ENCODE measurements around the gene ELF2. TPM values are rescaled to one million over a fixed set of nuclear protein-coding genes. Genes with fewer than 3 reads are reported as not detected.
"Not testable (repeated sequence)": the region's sequence is repeated elsewhere in the genome, so short reads cannot be mapped to it uniquely, and the experiment has no call there.

Gene ELF2
- total RNA-seq, 4 donors from 2014 or later: 58.1 to 76.6 (median 65.0) TPM

DNA sequence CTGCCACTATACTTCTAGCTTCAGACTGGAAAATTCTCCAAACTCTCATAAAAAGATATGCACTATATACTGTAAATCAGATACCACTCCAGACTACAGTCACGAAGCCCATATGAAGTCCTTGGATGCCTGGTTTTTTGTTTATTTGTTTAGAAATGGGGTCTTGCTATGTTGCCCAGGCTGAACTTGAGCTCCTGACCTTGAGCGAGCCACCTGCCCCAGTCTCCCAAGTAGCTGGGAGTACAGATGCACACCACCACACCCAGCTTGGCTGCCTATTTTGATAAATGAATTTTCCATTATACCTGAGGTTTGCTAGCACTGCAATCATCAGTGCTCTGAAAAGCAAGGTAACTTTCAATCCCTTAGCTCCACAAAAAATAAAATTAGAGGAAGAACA is 53.1 kb downstream of the ELF2 start:
- intact Hi-C loops (cut with DNase I): no loop called here
- H3K4me3 ChIP-seq (replicated peaks in 1 of 3): no peak overlapping the region
- no peak for DNase-seq
- no peak for TF ChIP-seq POLR2A (IDR thresholded peaks at IDR 0.05)
- TF ChIP-seq, protein P1, sequence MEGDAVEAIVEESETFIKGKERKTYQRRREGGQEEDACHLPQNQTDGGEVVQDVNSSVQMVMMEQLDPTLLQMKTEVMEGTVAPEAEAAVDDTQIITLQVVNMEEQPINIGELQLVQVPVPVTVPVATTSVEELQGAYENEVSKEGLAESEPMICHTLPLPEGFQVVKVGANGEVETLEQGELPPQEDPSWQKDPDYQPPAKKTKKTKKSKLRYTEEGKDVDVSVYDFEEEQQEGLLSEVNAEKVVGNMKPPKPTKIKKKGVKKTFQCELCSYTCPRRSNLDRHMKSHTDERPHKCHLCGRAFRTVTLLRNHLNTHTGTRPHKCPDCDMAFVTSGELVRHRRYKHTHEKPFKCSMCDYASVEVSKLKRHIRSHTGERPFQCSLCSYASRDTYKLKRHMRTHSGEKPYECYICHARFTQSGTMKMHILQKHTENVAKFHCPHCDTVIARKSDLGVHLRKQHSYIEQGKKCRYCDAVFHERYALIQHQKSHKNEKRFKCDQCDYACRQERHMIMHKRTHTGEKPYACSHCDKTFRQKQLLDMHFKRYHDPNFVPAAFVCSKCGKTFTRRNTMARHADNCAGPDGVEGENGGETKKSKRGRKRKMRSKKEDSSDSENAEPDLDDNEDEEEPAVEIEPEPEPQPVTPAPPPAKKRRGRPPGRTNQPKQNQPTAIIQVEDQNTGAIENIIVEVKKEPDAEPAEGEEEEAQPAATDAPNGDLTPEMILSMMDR (IDR thresholded peaks at IDR 0.05): no peak
- no peak overlapping the region for H3K27ac ChIP-seq
- no peaks in the 10 kb centered on the region for H3K9me3 ChIP-seq
- no peaks in the 10 kb centered on the region for H3K4me1 ChIP-seq
- no peaks in the 10 kb centered on the region for H3K36me3 ChIP-seq
- no peaks in the 10 kb centered on the region for H3K27me3 ChIP-seq
- 93 to 96% methylated on average over 2 of the region's 2 CpGs for WGBS, 2 donors

DNA sequence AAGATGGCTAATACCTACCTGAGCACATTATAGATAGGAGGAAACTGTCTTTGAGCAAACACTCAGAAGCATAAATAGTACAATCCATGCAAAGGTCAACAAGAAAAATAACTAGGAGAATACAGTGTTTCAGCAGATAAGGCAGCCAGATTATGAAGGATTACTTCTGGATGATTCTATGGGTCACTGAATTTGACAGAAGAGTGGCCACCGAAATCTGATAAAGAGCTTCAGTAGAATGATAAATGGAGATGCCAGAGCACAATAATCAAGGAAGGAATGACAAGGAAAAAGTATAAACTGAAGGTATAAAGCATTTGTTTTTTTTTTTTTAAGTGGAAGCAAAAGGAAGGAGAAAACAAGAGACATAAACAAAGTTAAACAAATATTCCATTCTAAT is 58.7 kb downstream of the ELF2 start:
- no peak overlapping the region for H3K27ac ChIP-seq
- H3K27me3 ChIP-seq: no peaks in the 10 kb centered on the region
- H3K4me1 ChIP-seq: no peaks in the 10 kb centered on the region
- WGBS, 2 donors: 89 to 96% methylated on average over 1 of the region's 1 CpG
- no peak for TF ChIP-seq POLR2A (IDR thresholded peaks at IDR 0.05)
- TF ChIP-seq, protein P1 (IDR thresholded peaks at IDR 0.05): no peak
- no peak overlapping the region for H3K4me3 ChIP-seq (replicated peaks in 1 of 3)
- intact Hi-C loops (cut with DNase I): no loop called here
- peaks cover 3 to 6% of the 10 kb centered on the region in 2 donors for H3K36me3 ChIP-seq
- no peak for DNase-seq
- no peaks in the 10 kb centered on the region for H3K9me3 ChIP-seq

DNA sequence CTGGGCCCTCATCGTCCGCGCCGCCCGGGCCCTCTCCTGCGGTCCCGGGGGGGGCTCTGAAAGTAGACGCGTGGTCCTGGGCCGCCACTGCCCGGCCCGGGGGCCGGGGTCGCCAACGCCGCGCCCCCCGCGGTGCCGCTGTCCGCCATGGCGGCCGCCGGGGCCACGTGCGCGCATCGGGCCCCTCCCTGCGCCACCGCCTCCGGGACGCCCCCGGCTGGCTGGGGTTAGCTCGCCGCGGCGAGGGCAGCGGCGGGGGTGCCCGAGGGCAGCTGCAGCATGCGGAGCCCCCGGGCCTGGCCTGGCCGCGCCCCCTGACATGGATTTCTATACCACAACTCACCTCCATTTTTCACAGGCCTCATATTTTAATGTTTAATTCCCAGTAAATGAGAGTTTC is 61.8 kb downstream of the ELF2 start:
- no peak for TF ChIP-seq POLR2A (IDR thresholded peaks at IDR 0.05)
- TF ChIP-seq, protein P1 (IDR thresholded peaks at IDR 0.05): no peak
- WGBS, 2 donors: 98% methylated on average over 34 to 44 of the region's 44 CpGs
- H3K36me3 ChIP-seq: peaks cover 3 to 6% of the 10 kb centered on the region in 2 donors
- intact Hi-C loops (cut with DNase I): no loop called here
- H3K4me3 ChIP-seq (replicated peaks in 1 of 3): no peak overlapping the region
- H3K27ac ChIP-seq: no peak overlapping the region
- no peaks in the 10 kb centered on the region for H3K27me3 ChIP-seq
- H3K4me1 ChIP-seq: no peaks in the 10 kb centered on the region
- DNase-seq: no peak
- no peaks in the 10 kb centered on the region for H3K9me3 ChIP-seq

DNA sequence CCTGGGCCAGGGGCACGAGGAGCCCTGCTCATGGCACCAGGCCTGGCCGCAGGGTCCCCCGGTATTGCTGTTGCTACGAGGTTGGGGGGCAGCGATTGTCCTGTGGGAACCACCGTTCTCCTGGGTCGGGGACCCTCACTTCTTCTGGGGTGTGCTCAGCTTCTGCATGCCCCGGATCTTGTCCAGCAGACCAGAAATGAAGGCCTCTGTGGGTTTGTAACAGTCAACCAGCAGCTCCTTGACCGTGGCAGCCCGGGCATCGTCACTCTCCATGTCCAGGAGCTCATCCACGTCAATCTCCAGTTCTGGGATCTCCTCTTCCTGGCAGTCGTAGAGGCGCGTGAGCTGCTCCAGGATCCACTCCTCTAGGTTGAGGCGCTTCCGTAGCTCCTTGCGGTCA is 62.2 kb downstream of the ELF2 start:
- H3K27me3 ChIP-seq; H3K36me3 ChIP-seq; H3K9me3 ChIP-seq; intact Hi-C loops (cut with DNase I); DNase-seq; H3K27ac ChIP-seq; H3K4me3 ChIP-seq (replicated peaks in 1 of 3); H3K4me1 ChIP-seq: not testable (repeated sequence)
- WGBS, 2 donors: 94 to 96% methylated on average over 18 of the region's 18 CpGs

DNA sequence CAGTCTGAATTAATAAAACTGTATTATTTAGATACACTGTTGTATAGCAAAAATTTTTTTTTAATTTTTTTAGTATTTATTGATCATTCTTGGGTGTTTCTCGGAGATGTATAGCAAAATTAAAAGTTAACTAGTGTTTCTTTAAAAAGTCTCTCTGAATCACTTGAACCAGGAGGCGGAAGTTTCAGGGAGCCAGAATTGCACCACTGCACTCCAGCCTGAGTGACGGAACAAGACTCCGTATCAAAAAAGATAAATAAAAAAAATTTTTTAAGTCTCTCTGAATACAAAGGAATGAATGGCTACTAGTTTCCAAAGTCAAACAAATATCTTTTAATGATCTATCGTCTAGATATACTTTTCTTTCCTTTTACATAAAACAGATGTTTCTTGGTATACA is 64.4 kb downstream of the ELF2 start:
- Histone ChIP-seq H3K27me3 (no peaks in the 10 kb centered on the region), H3K36me3 (peaks cover 2 to 6% of the 10 kb centered on the region in 2 donors), H3K27ac (no peak overlapping the region), H3K9me3 (no peaks in the 10 kb centered on the region), H3K4me3 (replicated peaks in 1 of 3) (no peak overlapping the region), H3K4me1 (no peaks in the 10 kb centered on the region)
- intact Hi-C loops (cut with DNase I): no loop called here
- WGBS, 2 donors: 95% methylated on average over 5 of the region's 5 CpGs
- TF ChIP-seq, protein P1 (IDR thresholded peaks at IDR 0.05): no peak
- no peak for TF ChIP-seq POLR2A (IDR thresholded peaks at IDR 0.05)
- DNase-seq: no peak

Data from thyroid gland (tissue), 4 donors.